B cell (primary cell): Measurements from ENCODE around the gene PLXNB2. TPM values are rescaled to one million over a fixed set of nuclear protein-coding genes. Genes with fewer than 3 reads are reported as not detected.

Experiments used
- ATAC-seq: fragments of 200-7000 bp; cut with Tn5 transposase; one replicate; pipeline ENCODE4 v1.10.0; 2021; ENCODE audit warnings: low read depth, mild to moderate bottlenecking, moderate number of reproducible peaks, moderate library complexity
- CTCF ChIA-PET: fragments of 350-600 bp; sonication (Branson Sonifier 250); formaldehyde crosslinking; loops from one replicate; lab custom pipeline; 2021; ENCODE audit warnings: antibody characterized with exemption, inconsistent platforms; lab: Charles Lee
- POLR2A ChIA-PET: fragments of 350-600 bp; sonication (Branson Sonifier 250); formaldehyde crosslinking; loops from one replicate; lab custom pipeline; 2021; ENCODE audit warnings: antibody characterized with exemption; lab: Charles Lee
- DNase-seq: peaks from one replicate; pipeline ENCODE4 v3.0.0; 2013
- H2AFZ ChIP-seq: 2 replicates; pipeline ENCODE4 v1.6.1; 2012; ENCODE audit warnings: mild to moderate bottlenecking, low read depth, low read length; ENCODE audit not compliant: insufficient read depth, poor library complexity, severe bottlenecking
- H3K27ac ChIP-seq, 2 donors: 1 replicate in 1 of 2; 2 replicates in 1 of 2; pipeline ENCODE4 v1.5.1; 2012 to 2013; ENCODE audit warnings: low read length in 2 of 2, mild to moderate bottlenecking in 2 of 2, moderate library complexity in 1 of 2
- H3K27me3 ChIP-seq, 4 experiments: fragments of 200-600 bp in 1 of 4; sonication (generic) in 1 of 4; replicated peaks in 1 of 4; 1 replicate in 2 of 4; 2 replicates in 2 of 4; pipeline versions ENCODE4 v1.6.1 to v1.7.0; 2013 to 2016; ENCODE audit warnings: low read length in 3 of 4, mild to moderate bottlenecking in 2 of 4, mixed read lengths in 1 of 4, moderate library complexity in 1 of 4; ENCODE audit not compliant: insufficient read depth in 4 of 4, control insufficient read depth in 3 of 4; ENCODE audit errors: control extremely low read depth in 1 of 4
- H3K36me3 ChIP-seq, 2 experiments: replicated peaks in 1 of 2; 1 replicate in 1 of 2; 2 replicates in 1 of 2; pipeline versions ENCODE4 v1.6.1 to v1.7.1; 2013; ENCODE audit warnings: low read length in 1 of 2; ENCODE audit not compliant: insufficient read depth in 2 of 2, control insufficient read depth in 1 of 2; ENCODE audit errors: control extremely low read depth in 1 of 2, extremely low read depth in 1 of 2
- H3K4me1 ChIP-seq, 2 donors: fragments of 200-600 bp in 1 of 2; sonication (generic) in 1 of 2; 1 replicate in 1 of 2; 2 replicates in 1 of 2; pipeline versions ENCODE4 v1.5.1 to v1.6.1; 2013 to 2017; ENCODE audit warnings: low read length in 2 of 2; ENCODE audit not compliant: control insufficient read depth in 2 of 2, insufficient read depth in 2 of 2
- H3K4me2 ChIP-seq: replicated peaks from 2 replicates; pipeline ENCODE3; 2012; ENCODE audit warnings: mild to moderate bottlenecking, low read depth, low read length; ENCODE audit not compliant: poor library complexity, severe bottlenecking
- H3K4me3 ChIP-seq, 5 experiments: fragments of 200-600 bp in 1 of 5; sonication (generic) in 1 of 5; 1 replicate in 3 of 5; 2 replicates in 2 of 5; pipeline versions ENCODE4 v1.5.1 to v1.7.0; 2011 to 2016; ENCODE audit warnings: low read length in 4 of 5, mild to moderate bottlenecking in 4 of 5, low read depth in 2 of 5, control low read depth in 1 of 5, moderate library complexity in 1 of 5; ENCODE audit not compliant: insufficient read depth in 1 of 5; ENCODE audit errors: control extremely low read depth in 1 of 5, extremely low read depth in 1 of 5
- H3K79me2 ChIP-seq: fragments of 200-600 bp; sonication (generic); one replicate; pipeline ENCODE4 v1.6.0; 2016; ENCODE audit warnings: low read length; ENCODE audit not compliant: control insufficient read depth, insufficient read depth
- H3K9ac ChIP-seq: fragments of 200-600 bp; sonication (generic); 2 replicates; pipeline ENCODE4 v1.6.1; 2017; ENCODE audit warnings: mild to moderate bottlenecking, low read length, moderate library complexity
- H3K9me3 ChIP-seq, 3 donors: one replicate each; pipeline versions ENCODE4 v1.6.1 to v1.7.1; 2013; ENCODE audit warnings: low read length in 2 of 3; ENCODE audit not compliant: control insufficient read depth in 2 of 3, insufficient read depth in 1 of 3; ENCODE audit errors: control extremely low read depth in 1 of 3
- H4K20me1 ChIP-seq: 2 replicates; pipeline ENCODE4 v1.6.0; 2012; ENCODE audit warnings: mild to moderate bottlenecking, low read length; ENCODE audit not compliant: insufficient read depth, control insufficient read depth, poor library complexity, severe bottlenecking
- H3K27ac Mint-ChIP-seq: one replicate; pipeline ENCODE4 v1.8.0; 2021; ENCODE audit warnings: mixed read lengths
- H3K27me3 Mint-ChIP-seq: one replicate; pipeline ENCODE4 v1.8.0; 2021; ENCODE audit warnings: mixed read lengths
- H3K4me1 Mint-ChIP-seq: one replicate; pipeline ENCODE4 v1.8.0; 2021; ENCODE audit warnings: mixed read lengths
- H3K4me3 Mint-ChIP-seq: one replicate; pipeline ENCODE4 v1.8.0; 2021; ENCODE audit warnings: mixed read lengths
- H3K9me3 Mint-ChIP-seq: one replicate; pipeline ENCODE4 v1.8.0; 2022; ENCODE audit warnings: mixed read lengths; ENCODE audit not compliant: insufficient read depth
- EZH2 ChIP-seq: IDR thresholded peaks from 2 replicates; pipeline ENCODE4 v1.6.1; 2012; ENCODE audit warnings: borderline replicate concordance, low read depth, mild to moderate bottlenecking, moderate library complexity, low read length; ENCODE audit not compliant: insufficient read depth, poor library complexity, severe bottlenecking
- WGBS: methylation state at CpG from one replicate; pipeline ENCODE4 v1.1.5; 2013; ENCODE audit warnings: missing lambda C conversion rate; ENCODE audit not compliant: insufficient coverage; 5-methylcytosine and 5-hydroxymethylcytosine counted together
- intact Hi-C: fragments of 100-400 bp; cut with micrococcal nuclease; formaldehyde crosslinking; loops from one replicate; pipeline ENCODE4 v1.10.0; 2022
- polyA plus RNA-seq: library from polyadenylated mRNA; depleted of rRNA; stranded (reverse); fragments of >200 nt; gene quantifications from 2 replicates; pipeline ENCODE4 v1.2.3, GENCODE V29; 2012
- total RNA-seq, 2 donors: library from RNA; stranded (reverse); fragments of 120-200 nt in 1 of 2; gene quantifications; 1 replicate in 1 of 2; 2 replicates in 1 of 2; pipeline versions ENCODE4 v1.2.3 to v1.2.4, GENCODE V29; 2013 to 2022
- TF ChIP-seq, protein P1 (sequence below): fragments of 200-600 bp; IDR thresholded peaks from one replicate; pipeline ENCODE4 v1.8.0; 2022; ENCODE audit warnings: antibody characterized with exemption, mild to moderate bottlenecking

Gene PLXNB2
- total and polyA plus RNA-seq, 2 donors (not counting 1 experiment from before 2014, with no cell fraction given) = 5.2 to 31.4 TPM

DNA sequence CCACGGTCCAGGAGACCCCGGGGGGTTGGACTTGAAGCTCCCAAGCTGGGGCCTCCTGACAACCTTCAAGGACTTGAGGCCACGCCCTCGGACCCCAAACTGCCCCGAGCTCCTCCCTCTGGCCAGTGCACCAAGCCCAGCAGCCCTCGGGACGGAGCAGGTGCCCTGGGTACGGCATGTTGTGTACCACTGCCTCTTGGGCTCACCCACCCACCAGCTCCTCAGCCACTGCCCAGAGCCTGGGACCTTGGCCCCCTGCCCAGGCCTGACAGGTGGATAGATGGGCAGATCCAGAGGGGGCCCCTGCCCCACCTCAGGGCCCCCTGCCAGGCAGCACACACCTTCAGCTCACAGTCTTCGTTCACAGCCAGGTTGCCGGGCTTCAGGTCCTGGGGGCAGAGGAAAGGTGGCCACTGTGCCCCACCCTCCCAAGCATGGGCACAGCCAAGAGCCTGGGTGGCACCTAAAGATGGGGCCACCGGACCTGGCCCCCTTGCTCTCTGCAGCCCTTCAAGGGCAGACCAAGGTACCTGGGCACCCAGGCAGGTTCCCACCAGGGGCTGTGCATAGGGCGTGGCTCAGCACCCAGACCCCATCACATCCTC is 51.1 kb downstream of the PLXNB2 start:
- Histone ChIP-seq H3K36me3 (no peaks in the 10 kb centered on the region), H3K4me2 (no peak overlapping the region), H3K9me3 (no peaks in the 10 kb centered on the region), H3K4me1 (peaks cover 5 to 13% of the 10 kb centered on the region in 2 donors), H2AFZ (no peak overlapping the region), H3K27ac (no peak overlapping the region), H4K20me1 (no peaks in the 10 kb centered on the region), H3K4me3 (no peak overlapping the region), H3K27me3 (peaks cover 0 to 11% (median 2%) of the 10 kb centered on the region in 4 experiments), H3K9ac (no peak overlapping the region), H3K79me2 (no peaks in the 10 kb centered on the region)
- DNase-seq = no peak
- Mint-ChIP-seq H3K4me3 (no peak overlapping the region), H3K4me1 (peaks cover 10% of the 10 kb centered on the region), H3K9me3 (no peaks in the 10 kb centered on the region), H3K27me3 (peaks cover 3% of the 10 kb centered on the region), H3K27ac (no peak overlapping the region)
- TF ChIP-seq EZH2 = no peak
- TF ChIP-seq, protein P1, sequence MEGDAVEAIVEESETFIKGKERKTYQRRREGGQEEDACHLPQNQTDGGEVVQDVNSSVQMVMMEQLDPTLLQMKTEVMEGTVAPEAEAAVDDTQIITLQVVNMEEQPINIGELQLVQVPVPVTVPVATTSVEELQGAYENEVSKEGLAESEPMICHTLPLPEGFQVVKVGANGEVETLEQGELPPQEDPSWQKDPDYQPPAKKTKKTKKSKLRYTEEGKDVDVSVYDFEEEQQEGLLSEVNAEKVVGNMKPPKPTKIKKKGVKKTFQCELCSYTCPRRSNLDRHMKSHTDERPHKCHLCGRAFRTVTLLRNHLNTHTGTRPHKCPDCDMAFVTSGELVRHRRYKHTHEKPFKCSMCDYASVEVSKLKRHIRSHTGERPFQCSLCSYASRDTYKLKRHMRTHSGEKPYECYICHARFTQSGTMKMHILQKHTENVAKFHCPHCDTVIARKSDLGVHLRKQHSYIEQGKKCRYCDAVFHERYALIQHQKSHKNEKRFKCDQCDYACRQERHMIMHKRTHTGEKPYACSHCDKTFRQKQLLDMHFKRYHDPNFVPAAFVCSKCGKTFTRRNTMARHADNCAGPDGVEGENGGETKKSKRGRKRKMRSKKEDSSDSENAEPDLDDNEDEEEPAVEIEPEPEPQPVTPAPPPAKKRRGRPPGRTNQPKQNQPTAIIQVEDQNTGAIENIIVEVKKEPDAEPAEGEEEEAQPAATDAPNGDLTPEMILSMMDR = no peak
- ChIA-PET POLR2A (no interaction called here), CTCF (interaction anchor here (1.0 kb wide), 1 partner anchor 14 kb away, joined by 3 read pairs; no protein-coding TSS in a partner anchor)
- WGBS = 93% methylated on average over 12 of the region's 12 CpGs
- ATAC-seq = no peak
- intact Hi-C loops = no loop called here

DNA sequence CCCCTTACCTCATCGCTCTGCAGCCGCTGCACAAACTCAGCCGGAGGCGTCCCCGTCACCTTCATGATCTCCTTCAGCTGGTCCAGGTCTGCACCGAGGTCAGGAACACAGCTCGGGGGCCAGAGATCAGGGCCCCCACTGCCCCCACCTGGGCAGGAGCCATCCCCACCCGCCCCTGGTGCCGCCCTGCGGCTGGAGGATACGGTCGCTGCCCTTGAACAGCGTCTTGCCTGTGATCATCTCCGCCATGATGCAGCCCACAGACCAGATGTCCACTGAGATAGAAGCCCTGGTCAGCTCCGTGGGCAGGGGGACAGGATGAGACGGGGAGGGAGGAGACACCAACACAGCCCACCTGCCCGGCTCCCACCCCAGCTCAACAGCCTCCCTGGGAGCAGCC is 51.8 kb downstream of the PLXNB2 start:
- Histone ChIP-seq H3K9me3 (no peaks in the 10 kb centered on the region), H3K4me1 (peaks cover 2 to 12% of the 10 kb centered on the region in 2 donors), H2AFZ (no peak overlapping the region), H3K4me3 (no peak overlapping the region), H3K79me2 (no peaks in the 10 kb centered on the region), H4K20me1 (no peaks in the 10 kb centered on the region), H3K9ac (no peak overlapping the region), H3K27ac (no peak overlapping the region), H3K36me3 (no peaks in the 10 kb centered on the region), H3K27me3 (peaks cover 0 to 6% (median under 1%) of the 10 kb centered on the region in 4 experiments), H3K4me2 (no peak overlapping the region)
- Mint-ChIP-seq H3K9me3 (no peaks in the 10 kb centered on the region), H3K27ac (no peak overlapping the region), H3K4me1 (peaks cover 12% of the 10 kb centered on the region), H3K4me3 (no peak overlapping the region), H3K27me3 (peaks cover 3% of the 10 kb centered on the region)
- intact Hi-C loops = no loop called here
- WGBS = 98% methylated on average over 16 of the region's 17 CpGs
- no peak for ATAC-seq
- ChIA-PET CTCF (interaction anchor here (1.0 to 1.5 kb wide), 2 partner anchors 13 to 18 kb away, joined by 3 to 4 read pairs; no protein-coding TSS in a partner anchor), POLR2A (no interaction called here)
- TF ChIP-seq EZH2 = no peak
- DNase-seq = no peak
